Body of pancreas (tissue), 4 donors: ENCODE measurements around the gene ANKRD28. TPM values are rescaled to one million over a fixed set of nuclear protein-coding genes. Genes with fewer than 3 reads are reported as not detected.

Experiments used
- ATAC-seq: fragments of 150-250 bp; one replicate; pipeline ENCODE4 v1.9.1; 2016
- DNase-seq, 4 donors: peaks; one replicate each; pipeline ENCODE4 v3.0.0-alpha.2; 2019
- H3K27ac ChIP-seq, 4 donors: fragments of 200-600 bp; sonication (generic); 1 replicate in 3 of 4; 2 replicates in 1 of 4; pipeline versions ENCODE4 v1.5.1 to v1.6.1; 2016 to 2019; ENCODE audit warnings: mild to moderate bottlenecking in 1 of 4, mixed read lengths in 1 of 4, moderate library complexity in 1 of 4
- H3K27me3 ChIP-seq, 2 donors: fragments of 200-600 bp; sonication (generic); one replicate each; pipeline ENCODE4 v1.6.0; 2016; ENCODE audit warnings: mild to moderate bottlenecking in 1 of 2
- H3K36me3 ChIP-seq, 2 donors: fragments of 200-600 bp; sonication (generic); replicated peaks in 1 of 2; 2 replicates each; pipeline ENCODE4 v1.5.1; 2016; ENCODE audit warnings: low read depth in 2 of 2; ENCODE audit not compliant: insufficient read depth in 1 of 2
- H3K4me1 ChIP-seq: fragments of 200-600 bp; sonication (generic); one replicate; pipeline ENCODE4 v1.6.0; 2016
- H3K4me3 ChIP-seq, 2 donors: fragments of 200-600 bp; sonication (generic); 1 replicate in 1 of 2; 2 replicates in 1 of 2; pipeline ENCODE4 v1.5.1; 2016 to 2019
- H3K9me3 ChIP-seq, 3 donors: fragments of 200-600 bp; sonication (generic); 1 replicate in 2 of 3; 2 replicates in 1 of 3; pipeline ENCODE4 v1.5.1; 2016
- CTCF ChIP-seq, 7 experiments: fragments of 450-650 bp in 4 of 7; fragments of 200-600 bp in 3 of 7; sonication (generic) in 3 of 7; IDR thresholded peaks; one replicate each; pipeline ENCODE4 v1.5.1; 2016 to 2019; ENCODE audit warnings: antibody characterized with exemption in 7 of 7
- POLR2A ChIP-seq, 3 donors: fragments of 450-650 bp; IDR thresholded peaks; one replicate each; pipeline ENCODE4 v1.6.1; 2016; ENCODE audit warnings: antibody characterized with exemption in 3 of 3, mild to moderate bottlenecking in 2 of 3
- WGBS, 2 donors: methylation state at CpG; one replicate each; pipeline ENCODE4 v1.1.5; 2017; 5-methylcytosine and 5-hydroxymethylcytosine counted together
- intact Hi-C: fragments of 100-400 bp; cut with DNase I; formaldehyde crosslinking; loops from one replicate; pipeline ENCODE4 v1.15.1; 2023
- total RNA-seq, 2 donors: library from RNA; depleted of rRNA; stranded (reverse); fragments of >200 nt; gene quantifications; one replicate each; pipeline ENCODE4 v1.1.0, GENCODE V29; 2016

Gene ANKRD28
- total RNA-seq, 2 donors from 2014 or later = 26.7 to 37.1 TPM

GRCh38 chr3:15660055-15660935 is 137.5 kb downstream of the ANKRD28 start:
- WGBS, 2 donors = 70 to 76% methylated on average over 7 of the region's 7 CpGs
- no peaks in the 10 kb centered on the region for H3K27me3 ChIP-seq
- no peaks in the 10 kb centered on the region for H3K4me1 ChIP-seq
- ATAC-seq = no peak
- no peaks in the 10 kb centered on the region for H3K36me3 ChIP-seq
- intact Hi-C loops = no loop called here
- H3K9me3 ChIP-seq = peaks cover 0 to 6% (median 0%) of the 10 kb centered on the region in 3 donors
- no peak overlapping the region for H3K4me3 ChIP-seq
- no peak overlapping the region for H3K27ac ChIP-seq
- DNase-seq = no peak
- TF ChIP-seq CTCF (IDR thresholded peaks at IDR 0.05) = no peak
- no peak for TF ChIP-seq POLR2A (IDR thresholded peaks at IDR 0.05)

- intact Hi-C loops = no loop called here
- H3K4me1 ChIP-seq = no peaks in the 10 kb centered on the region
- DNase-seq (no peak), ATAC-seq (no peak)
- no peak for TF ChIP-seq CTCF (IDR thresholded peaks at IDR 0.05)
- TF ChIP-seq POLR2A (IDR thresholded peaks at IDR 0.05) = no peak
- H3K27ac ChIP-seq = no peak overlapping the region
- 65 to 69% methylated on average over 5 of the region's 5 CpGs for WGBS, 2 donors
- no peaks in the 10 kb centered on the region for H3K36me3 ChIP-seq
- no peak overlapping the region for H3K4me3 ChIP-seq
- no peaks in the 10 kb centered on the region for H3K27me3 ChIP-seq
- peaks cover 0 to 6% (median 0%) of the 10 kb centered on the region in 3 donors for H3K9me3 ChIP-seq
Measured at GRCh38 chr3:15659254-15659975, 138.4 kb downstream of the ANKRD28 start.

- H3K27ac ChIP-seq = no peak overlapping the region
- H3K27me3 ChIP-seq = no peaks in the 10 kb centered on the region
- intact Hi-C loops = no loop called here
- H3K9me3 ChIP-seq = peaks cover 0 to 6% (median 0%) of the 10 kb centered on the region in 3 donors
- peaks cover 11% of the 10 kb centered on the region for H3K4me1 ChIP-seq
- ATAC-seq (no peak), DNase-seq (no peak)
- no peaks in the 10 kb centered on the region for H3K36me3 ChIP-seq
- H3K4me3 ChIP-seq = no peak overlapping the region
- TF ChIP-seq POLR2A (IDR thresholded peaks at IDR 0.05) (no peak), CTCF (IDR thresholded peaks at IDR 0.05) (no peak)
Measured at GRCh38 chr3:15657016-15657415, 140.8 kb downstream of the ANKRD28 start.

- no peaks in the 10 kb centered on the region for H3K27me3 ChIP-seq
- no peak for ATAC-seq
- H3K4me1 ChIP-seq = peaks cover 11% of the 10 kb centered on the region
- no peak overlapping the region for H3K4me3 ChIP-seq
- no peak overlapping the region for H3K27ac ChIP-seq
- WGBS, 2 donors = 75 to 79% methylated on average over 5 of the region's 5 CpGs
- peaks cover 0 to 6% (median 0%) of the 10 kb centered on the region in 3 donors for H3K9me3 ChIP-seq
- H3K36me3 ChIP-seq = no peaks in the 10 kb centered on the region
- intact Hi-C loops = no loop called here
- no peak for DNase-seq
- TF ChIP-seq POLR2A (IDR thresholded peaks at IDR 0.05) = no peak
- no peak for TF ChIP-seq CTCF (IDR thresholded peaks at IDR 0.05)
Measured at GRCh38 chr3:15656342-15656741, 141.4 kb downstream of the ANKRD28 start.
